Activated naive CD4-positive, alpha-beta T cell treated with anti-CD3 and anti-CD28 coated beads, Interleukin-2, amount 50 U/mL, for 16 hours (primary cell): ENCODE results near the gene LIMS1.
"Not testable (repeated sequence)": the region's sequence is repeated elsewhere in the genome, so short reads cannot be mapped to it uniquely, and the experiment has no call there.

Experiments used
- DNase-seq: peaks from one replicate; pipeline ENCODE4 v3.0.0-alpha.2; 2020

The LIMS1 gene

GRCh38 chr2:108637304-108637669 lies 103.0 kb downstream of the LIMS1 start:
- no peak for DNase-seq

DNA sequence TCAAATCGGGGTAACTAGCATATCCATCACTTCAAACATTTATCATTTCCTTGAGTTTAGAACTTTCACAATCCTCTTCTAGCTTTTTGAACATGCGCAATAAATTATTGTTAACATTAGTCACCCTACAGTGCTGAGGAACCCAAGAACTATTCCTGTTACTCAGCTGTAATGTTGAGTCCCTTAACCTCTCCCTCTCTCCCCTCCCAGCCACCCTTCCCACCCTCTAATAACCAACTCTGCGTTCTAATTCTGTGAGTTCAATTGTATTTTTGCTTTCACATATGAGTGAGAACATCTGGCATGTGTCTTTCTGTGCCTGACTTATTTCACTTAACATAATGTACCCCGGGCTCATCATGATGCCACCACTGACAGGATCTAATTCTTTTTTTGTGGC lies 106.5 kb downstream of the LIMS1 start:
- no peak for DNase-seq

DNA sequence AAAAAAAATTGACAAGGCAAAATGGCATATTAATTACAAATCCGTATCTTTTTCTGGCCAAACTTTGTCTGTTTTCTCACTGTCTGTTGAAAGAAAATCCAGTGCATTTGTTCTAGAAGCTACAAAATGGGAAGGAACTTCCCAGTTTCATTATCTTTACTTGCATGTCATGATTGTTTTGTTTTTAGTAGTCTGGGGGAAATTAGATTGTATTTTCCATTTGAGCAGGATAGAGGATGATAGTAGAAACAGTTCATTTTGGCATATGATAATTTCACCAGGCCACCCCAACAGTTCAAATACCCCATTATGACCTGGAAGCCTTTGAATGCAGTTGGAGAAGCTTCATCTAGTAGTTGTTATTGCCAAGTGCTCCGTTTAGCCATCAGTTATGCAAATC lies 107.5 kb downstream of the LIMS1 start:
- no peak for DNase-seq

- DNase-seq, result no peak
Measured at GRCh38 chr2:108643261-108643849, 109.1 kb downstream of the LIMS1 start.

- not testable (repeated sequence) for DNase-seq
Measured at GRCh38 chr2:108643862-108644261, 109.6 kb downstream of the LIMS1 start.

GRCh38 chr2:108644446-108644845 lies 110.2 kb downstream of the LIMS1 start:
- DNase-seq, result not testable (repeated sequence)

DNA sequence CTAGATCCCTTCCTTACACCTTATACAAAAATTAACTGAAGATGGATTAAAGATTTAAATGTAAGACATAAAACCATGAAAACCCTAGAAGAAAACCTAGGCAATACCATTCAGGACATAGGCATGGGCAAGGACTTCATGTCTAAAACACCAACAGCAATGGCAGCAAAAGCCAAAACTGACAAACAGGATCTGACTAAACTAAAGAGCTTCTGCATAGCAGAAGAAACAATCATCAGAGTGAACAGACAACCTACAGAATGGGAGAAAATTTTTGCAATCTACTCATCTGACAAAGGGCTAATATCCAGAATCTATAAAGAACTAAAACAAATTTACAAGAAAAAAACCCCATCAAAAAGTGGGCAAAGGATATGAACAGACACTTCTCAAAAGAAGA lies 114.5 kb downstream of the LIMS1 start:
- not testable (repeated sequence) for DNase-seq

DNA sequence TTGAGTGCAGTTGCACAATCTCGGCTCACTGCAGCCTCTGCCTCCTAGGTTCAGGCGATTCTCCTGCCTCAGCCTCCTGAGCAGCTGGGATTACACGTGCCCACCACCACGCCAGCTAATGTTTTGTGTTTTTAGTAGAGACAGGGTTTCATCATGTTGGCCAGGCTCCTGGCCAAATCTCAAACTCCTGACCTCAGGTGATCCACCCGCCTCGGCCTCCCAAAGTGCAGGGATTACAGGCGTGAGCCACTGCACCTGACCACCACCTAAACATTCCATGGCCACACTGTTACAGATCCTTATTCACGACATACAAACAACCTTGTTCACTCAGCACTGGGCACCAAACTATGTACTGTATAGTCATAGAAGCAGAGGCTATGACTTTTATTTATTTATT lies 116.2 kb downstream of the LIMS1 start:
- not testable (repeated sequence) for DNase-seq

DNA sequence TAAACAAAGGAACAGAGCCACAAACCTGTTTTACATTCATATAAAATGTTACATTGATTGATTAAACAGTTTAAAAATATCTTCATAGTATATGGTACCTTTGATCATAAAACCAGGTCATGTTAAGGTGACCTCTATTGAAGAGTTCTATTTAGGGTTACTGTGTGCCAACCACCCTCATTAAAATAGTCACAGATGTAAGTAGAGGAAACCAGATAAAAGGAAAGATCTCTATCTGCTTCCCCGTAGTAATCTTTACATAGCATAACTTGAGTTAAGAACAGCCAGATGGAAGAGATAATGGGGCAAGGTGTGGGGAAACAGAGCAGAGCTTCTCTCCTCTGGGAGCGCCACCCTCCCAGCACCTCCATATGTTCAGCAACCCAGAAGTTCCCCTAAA lies 117.2 kb downstream of the LIMS1 start:
- not testable (repeated sequence) for DNase-seq

DNA sequence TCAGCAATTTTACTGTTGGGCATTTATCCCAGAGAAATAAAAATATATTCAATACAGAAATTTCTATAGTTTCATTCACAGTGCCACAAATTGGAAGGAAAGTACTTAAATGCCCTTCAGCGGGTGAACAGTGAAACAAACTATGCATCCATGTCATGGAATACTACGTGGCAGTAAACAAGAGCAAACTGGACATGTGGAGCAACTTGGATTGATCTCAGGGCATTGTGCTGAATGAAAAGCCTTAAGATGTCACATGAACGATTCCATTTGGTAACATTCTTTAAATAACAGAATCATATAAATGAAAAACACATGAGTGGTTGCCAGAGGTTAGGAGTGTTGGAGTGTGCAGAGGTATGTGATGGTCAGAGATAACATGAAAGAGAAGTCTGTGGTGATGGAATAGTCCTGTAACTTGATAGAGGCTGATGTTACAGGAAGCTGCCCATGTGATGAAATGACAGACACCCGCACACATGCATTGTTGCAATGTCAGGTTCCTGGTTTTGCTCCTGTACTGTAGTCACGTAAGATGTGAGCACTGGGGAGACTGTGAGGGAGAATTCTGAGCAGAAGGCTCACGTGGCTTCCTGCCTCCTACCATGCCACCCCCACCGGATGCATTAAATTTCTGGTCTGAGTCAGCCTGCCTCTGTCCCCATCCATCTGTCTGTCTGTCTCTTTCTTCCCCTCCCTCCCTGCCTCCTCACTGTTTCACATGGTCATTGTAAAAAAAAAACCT lies 118.1 kb downstream of the LIMS1 start:
- peak; percentile 27 for DNase-seq

GRCh38 chr2:108653425-108653824 lies 119.2 kb downstream of the LIMS1 start:
- DNase-seq, result not testable (repeated sequence)

GRCh38 chr2:108653849-108654248 lies 119.6 kb downstream of the LIMS1 start:
- not testable (repeated sequence) for DNase-seq

DNA sequence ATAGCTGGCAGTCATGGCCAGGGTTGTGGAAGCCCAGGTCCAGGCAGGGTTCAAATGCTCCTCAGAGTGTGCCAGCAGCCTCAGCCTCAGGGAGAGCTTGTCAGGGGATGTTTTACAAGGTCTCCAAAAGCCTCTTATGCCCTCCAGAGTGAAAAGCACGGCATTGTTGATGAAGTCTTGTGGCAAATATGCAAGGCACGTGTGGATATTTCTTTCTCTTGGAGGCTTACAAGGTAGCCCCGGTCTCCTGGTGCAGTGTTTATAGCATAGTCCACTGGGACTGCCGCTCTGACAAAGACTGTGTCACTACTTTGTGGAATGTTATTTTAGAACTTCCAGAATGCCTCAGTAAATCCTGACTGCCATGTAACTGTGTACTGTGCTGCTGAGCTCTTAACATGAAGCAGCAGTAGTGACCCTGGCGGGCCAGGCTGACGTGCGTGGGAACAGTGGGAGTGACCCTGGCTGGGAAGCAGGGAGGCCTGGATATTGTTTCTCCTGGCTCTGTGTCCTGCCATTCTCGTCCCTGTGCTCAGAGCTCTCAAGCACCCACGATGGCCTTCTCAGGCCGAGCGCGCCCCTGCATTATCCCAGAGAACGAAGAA lies 120.4 kb downstream of the LIMS1 start:
- DNase-seq, result not testable (repeated sequence)

GRCh38 chr2:108655270-108655669 lies 121.0 kb downstream of the LIMS1 start:
- DNase-seq, result not testable (repeated sequence)

GRCh38 chr2:108656282-108656681 lies 122.0 kb downstream of the LIMS1 start:
- DNase-seq, result not testable (repeated sequence)

DNA sequence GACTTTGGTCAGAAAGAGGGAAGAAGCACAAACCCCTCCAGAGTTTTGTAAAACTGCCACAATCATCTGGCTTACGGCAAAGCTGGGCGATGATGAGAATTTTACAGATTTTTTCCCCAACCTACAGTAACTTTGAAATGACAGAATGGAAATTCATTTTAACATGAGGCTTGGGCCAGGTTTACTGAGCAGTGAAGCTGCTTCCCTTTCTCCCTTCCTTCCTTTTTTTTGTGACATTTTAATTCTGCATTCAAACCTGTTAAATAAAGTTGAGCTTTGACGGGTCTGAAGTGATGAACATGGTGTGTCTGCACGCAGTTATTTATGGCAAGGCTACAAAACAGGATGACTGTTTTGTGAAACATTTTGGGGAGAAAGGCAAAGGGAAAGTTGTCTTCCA lies 123.2 kb downstream of the LIMS1 start:
- not testable (repeated sequence) for DNase-seq

DNA sequence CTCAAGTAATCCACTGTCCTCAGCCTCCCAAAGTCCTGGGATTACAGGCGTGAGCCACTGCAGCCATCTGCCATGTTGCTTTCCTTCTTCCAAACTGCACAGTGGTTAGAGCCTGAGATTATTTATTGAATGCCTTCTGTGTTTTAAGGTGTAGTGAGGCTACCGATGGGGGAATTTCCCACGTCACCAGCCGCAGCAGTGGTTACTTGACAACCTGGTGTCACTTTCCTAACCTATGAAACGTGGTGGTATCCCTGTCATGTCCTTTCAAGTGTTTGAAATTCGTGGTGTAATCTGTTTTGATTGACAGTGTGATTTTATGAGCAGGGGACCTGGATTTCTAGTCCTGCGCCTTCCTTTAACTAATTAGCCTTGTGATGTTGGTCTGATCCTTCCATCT lies 124.3 kb downstream of the LIMS1 start:
- DNase-seq, result not testable (repeated sequence)

GRCh38 chr2:108661493-108661892 lies 127.2 kb downstream of the LIMS1 start:
- not testable (repeated sequence) for DNase-seq

GRCh38 chr2:108662207-108662612 lies 127.9 kb downstream of the LIMS1 start:
- not testable (repeated sequence) for DNase-seq

- DNase-seq, result not testable (repeated sequence)
Measured at GRCh38 chr2:108663346-108663745, 129.1 kb downstream of the LIMS1 start.

- DNase-seq, result not testable (repeated sequence)
Measured at GRCh38 chr2:108664089-108664488, 129.8 kb downstream of the LIMS1 start.

DNA sequence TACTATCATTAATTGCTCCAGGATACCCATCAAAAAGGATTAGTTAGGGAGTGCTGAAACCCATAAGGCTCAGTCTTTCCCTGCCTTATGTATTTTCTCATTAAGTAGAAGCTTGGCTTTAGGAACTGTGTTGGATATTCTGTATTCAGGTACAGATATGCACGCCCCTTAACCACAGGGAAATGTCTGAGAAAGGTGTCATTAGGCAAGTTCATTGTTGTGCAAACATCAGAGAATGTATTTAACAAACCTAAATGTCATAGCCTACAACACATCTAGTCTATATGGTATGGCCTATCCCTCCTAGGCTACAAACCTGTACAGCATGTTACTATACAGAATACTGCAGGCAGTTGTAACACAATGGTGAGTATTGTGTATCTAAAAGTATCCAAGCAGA lies 130.7 kb downstream of the LIMS1 start:
- not testable (repeated sequence) for DNase-seq

- not testable (repeated sequence) for DNase-seq
Measured at GRCh38 chr2:108665975-108666374, 131.7 kb downstream of the LIMS1 start.

DNA sequence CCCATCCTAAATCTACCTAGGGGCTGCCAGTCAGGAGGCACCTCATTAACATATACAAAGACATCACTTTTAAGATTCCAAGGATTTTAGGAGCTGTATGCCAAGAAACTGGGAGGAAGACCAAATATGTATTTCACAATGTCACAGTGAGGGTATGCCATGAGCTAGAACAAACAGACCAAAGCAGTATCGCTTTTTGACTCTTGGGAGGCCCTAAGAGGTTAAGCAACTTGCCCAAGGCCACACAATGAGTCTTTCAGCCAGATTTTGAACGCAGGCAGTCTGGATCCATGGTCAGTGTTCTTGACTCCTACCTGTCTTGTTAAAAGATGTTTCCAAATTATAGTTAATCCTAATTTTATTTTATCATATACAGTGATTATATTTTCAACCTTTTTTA lies 132.9 kb downstream of the LIMS1 start:
- DNase-seq, result not testable (repeated sequence)
